Superior temporal gyrus (tissue), 1 donor: Measurements from ENCODE around the gene RASA3.
A peak's percentile ranks its signal among the peaks of the same experiment; 100 is the strongest.

Source experiments
- DNase-seq: peaks from one replicate; pipeline ENCODE4 v3.0.0-alpha.2; 2016; ENCODE audit errors: extremely low spot score

Gene RASA3

DNA sequence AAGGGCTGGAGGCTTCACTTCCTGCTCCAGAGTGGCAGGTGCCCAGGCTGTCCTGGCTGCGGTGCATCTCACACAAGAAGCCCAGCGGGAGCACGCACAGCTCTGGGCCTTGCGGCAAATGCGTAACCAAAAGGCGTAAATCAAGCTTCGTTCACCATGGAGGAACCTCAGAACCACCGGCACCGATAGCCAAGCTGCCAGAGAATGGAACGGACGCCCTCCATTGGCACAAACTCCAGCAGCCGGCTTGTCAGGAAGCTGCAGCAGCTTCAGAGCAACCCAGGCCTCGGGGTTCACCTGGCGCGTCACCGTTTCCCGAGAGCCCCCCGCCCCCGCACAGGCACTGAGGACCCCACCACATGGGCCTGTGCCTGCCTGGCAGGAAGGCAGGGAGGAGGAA is 76.7 kb downstream of the RASA3 start:
- DNase-seq: no peak

DNA sequence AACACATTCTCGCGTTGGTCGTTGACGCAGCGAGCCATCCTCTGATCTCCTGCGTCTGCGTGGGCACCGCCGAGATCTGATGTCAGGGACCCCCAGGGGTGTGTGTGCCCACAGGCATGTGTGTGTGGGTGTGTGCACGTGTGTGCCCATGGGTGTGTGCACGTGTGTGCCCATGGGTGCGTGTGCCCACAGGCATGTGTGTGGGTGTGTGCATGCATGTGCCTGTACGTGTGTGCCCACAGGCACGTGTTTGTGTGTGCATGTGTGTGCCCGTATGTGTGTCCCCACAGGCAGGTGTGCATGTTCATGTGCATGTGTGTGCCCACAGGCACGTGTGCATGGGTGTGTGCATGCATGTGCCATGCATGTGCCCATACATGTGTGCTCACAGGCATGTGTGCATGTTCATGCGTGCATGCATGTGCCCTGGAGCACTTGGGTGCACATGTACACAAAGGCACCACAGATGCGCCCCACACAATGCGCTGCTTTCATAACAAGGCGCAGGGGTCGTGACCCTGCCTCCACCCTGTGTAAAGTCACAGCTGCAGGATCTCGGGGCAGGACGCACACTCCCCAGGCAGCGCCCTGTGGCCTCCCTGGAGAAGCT is 77.5 kb downstream of the RASA3 start:
- DNase-seq: no peak

DNA sequence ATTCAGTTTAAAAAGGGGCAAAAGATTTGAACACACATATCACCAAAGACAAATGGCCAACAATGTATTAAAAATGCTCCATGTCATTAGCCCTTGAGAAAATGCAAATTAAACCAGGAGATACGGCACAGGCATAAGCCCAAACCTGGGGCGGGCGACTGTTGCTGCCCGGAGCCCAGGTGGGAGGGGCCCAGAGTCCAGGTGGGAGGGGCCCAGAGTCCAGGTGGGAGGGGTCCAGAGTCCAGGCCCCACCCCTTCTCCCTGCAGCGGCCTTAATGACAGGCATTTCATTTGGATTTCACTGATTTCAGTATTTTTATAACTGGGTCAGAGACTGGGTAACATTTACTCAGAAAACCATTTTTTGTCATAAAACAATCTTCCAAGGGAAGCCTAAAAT is 78.2 kb downstream of the RASA3 start:
- no peak for DNase-seq

DNA sequence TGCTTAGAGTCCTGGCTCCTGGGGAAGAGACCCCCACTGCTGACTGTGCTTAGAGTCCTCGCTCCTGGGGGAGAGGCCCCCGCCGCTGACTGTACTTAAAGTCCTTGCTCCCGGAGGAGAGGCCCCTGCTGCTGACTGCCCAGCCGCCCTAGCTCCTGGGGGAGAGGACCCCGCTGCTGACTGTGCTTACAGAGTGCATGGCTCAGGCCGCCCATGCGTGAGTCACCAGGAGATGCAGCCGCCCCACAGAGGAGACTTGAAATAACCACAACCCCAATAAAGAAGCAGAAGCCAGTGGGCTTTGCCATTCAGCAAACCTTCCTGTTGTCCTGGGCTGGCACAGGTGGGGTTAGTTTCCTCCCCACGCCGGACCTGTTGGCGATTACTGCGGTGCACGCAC is 79.4 kb downstream of the RASA3 start:
- DNase-seq: no peak

DNA sequence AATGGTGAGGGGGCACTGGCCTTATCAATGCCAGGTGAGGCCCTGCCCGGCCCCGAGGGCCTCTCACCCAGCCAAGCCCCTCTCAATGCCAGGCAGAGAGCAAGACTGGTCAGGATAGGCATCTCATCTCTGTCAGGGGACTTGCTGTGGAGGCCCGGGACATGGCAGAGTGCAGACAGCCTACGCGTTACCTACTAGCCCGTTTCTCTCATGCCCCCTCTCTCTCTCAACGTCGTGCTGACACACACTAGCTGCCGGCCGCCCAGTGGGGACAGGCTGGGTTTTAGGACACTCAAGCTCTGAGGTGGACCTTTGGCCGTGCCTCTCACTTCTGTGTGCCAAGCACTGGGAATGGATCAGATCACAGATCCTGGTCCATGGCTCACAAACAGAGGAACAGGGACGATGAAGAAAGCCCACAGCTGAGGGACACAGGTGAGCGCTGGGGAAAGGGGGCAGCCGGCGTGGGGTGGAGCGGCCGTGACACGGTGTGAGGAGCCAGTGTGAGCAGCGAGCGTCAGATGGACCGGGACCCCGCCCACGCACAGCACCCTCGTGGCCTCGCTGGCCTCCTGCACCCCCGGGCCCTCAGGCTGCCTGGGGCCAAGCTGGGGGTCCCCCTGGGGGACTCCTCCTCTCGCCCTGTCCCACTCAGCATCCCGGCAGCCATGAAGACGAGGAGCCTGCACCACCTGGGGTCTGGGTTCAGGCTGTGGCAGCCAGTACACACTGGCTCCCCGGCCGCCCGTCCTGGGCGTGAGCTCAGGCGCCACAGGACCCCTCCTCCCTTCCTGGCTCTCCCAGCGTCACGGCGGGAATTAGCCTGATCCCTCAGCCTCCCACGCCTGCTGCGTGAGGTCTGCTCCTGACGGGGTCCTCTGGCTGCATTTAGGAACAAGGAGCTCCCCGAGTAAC is 81.6 kb downstream of the RASA3 start:
- no peak for DNase-seq

DNA sequence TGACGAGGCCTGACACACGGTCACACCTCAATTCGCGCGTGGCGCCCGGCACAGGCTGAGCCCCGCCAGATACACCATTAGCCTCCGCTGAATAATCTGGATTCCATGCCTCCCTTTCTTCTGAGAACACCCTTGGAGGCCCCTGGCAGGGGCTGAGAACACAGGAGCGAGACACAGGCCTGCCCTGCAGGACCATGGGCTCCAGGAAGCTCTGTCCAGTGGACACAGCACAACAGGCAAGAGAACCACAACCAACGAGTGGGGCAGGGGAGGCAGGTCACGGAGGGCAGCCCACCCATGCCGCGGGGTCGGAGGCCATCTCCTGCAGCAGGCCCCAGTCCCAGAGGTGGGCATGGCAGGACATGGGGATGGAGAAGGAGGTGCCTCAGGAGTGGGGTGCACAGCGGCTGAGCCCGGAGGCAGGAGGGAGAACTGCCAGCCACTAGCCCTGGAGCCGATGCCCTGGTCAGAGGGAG is 82.8 kb downstream of the RASA3 start:
- DNase-seq: no peak

DNA sequence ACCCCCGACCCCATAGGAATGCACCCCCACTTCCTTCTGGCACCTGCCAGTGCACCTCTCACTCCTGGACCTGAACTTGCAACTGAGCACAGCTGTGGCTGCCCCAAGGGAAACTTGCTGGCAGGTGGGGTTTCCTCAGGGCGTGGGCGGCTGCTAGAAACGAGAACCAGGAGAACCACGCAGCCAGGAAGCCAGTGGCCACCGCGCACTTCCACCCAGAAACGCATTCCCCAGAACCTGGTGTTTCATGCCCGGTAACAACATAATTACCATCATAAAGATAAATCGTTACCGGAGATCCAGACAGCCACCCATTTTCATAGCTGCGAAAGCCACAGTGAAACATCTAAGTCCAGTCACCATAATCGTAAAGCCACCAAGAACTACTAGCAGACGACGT is 83.4 kb downstream of the RASA3 start:
- no peak for DNase-seq

DNA sequence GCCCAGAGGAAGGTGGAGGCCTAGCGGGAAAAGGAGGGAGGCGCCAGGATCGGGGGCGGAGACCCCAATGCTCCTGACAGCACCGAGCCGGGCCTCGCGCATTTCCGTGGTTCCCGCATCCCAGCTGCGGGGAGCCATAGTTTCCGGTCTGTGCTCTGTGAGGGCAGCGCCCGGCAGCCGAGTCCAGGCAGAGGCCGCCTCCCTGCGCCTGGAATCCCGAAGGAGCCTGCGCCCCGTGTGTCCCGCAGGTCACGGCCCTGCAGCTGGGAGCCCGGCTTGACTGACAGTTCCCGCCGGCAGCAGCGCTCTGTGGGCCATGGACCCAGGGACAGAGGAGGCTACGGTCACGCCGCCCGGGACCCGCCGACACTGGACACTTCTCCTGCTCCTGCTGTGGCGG is 84.0 kb downstream of the RASA3 start:
- DNase-seq: no peak

DNA sequence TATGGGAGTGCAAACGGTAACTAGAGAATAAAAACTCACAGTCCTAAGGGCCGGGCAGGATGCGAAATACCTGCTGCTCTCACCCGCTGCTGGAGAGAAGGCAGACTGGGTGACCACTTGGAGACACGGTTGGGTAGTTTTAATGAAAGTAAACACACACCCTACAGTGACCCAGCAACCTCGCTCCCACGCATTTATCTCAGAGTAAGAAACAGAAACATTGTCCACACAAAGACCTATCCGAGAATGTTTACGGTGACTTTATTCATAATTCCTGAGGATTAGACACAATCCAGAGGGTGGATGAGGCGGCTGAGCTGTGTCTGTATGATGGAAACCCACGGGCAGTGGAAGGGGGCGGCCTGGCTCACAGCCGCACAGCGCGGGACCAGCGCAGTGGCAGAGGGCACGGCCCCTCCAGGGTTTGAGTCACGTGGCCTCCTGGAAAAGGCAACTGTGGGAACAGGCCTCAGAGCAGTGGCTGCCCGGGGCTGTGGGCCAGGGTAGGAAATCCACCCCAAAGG is 85.0 kb downstream of the RASA3 start:
- DNase-seq: no peak

DNA sequence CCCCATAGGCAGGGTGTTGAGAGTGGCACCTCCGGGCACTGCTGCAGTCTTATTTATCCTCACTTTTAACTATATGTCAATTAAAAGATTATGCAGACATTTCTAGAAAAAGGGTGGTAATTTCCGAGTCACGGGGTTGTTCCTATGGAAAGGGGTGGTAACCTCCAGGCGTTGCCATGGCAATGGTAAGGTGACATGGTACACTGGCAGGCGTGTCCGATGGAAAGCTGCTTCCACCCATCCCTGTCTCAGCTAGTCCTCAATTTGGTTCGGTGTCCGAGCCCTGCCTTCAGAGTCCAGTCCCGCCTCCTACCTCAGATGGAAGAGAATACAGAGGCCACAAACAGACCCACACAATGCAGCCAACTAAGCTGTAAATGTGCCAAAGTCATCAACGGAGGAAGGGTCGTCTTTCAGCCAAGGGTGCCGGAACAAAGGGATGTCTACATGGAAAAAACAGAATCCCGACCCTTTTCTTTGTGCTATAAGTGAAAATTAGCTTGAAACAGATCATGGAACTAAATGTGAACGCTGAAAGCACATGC is 85.9 kb downstream of the RASA3 start:
- no peak for DNase-seq

DNA sequence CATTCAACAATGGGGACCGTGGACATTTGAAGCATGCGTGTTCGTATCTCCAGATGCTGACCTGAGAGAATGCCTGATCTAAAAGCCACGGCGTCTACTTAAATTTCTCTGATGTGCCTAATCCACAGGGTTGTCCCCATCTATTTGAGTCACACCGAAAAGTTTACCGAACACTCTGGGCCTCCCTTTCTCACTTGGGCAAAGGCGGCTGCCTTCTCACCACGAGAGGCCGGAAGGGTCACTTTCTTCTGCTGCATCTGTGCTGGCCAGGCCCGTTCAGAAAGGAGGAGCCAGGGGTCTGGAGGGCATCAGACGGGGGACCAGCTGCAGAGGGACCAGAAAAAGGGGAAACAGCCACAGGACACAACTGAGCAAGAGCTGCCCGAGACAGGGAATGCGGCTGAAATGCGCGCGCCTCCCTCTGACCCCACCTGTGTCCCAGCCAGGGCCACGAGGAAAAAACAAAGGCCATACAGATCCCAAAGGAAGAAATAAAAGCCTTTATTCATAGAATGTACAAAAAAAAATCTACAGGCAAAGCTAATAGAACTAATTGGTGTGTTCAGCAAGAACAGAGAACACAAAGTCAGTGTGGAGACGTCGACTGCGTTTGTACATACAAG is 87.2 kb downstream of the RASA3 start:
- peak; percentile 76 for DNase-seq

DNA sequence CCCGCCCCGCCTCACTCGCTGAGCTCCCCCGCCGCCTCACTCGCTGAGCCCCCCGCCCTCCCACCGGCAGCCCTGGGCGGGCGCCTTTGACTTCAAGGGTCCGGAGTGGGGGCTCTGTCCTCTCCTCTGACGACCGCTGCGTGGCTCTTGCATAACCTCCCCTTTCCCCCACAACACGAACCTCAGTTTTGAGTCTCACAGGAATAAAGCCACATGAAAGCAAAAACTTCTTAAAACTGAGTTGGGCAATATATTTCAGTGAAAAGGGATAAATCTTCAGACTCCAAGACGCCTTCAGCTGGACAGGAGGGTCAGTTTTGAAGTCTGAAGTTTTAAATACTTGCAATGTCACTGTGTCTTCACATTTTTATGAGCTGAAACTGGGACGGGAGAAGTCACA is 87.9 kb downstream of the RASA3 start:
- DNase-seq: no peak

DNA sequence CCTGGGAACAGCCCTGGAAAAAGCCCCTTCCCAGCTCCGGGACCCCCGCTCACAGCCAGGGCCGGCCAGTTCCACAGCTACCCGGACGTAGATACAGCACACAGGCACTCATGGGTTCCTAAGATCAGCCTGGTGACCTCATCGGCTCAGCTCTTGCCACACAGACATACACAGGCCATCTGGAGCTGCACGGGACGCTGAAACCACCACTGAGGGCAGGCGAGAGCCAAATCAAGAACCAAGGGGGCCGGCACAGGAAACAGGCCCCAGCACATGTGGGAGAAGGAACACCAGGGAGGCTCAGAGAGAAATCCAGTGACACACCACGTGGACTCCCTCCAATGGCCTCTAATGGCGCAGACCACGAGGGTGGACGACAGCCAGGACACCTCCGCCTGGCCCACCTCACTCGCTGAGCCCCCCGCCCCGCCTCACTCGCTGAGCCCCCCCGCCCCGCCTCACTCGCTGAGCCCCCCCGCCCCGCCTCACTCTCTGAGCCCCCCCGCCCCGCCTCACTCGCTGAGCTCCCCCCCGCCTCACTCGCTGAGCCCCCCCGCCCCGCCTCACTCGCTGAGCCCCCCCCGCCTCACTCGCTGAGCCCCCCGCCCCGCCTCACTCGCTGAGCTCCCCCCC is 88.9 kb downstream of the RASA3 start:
- no peak for DNase-seq

DNA sequence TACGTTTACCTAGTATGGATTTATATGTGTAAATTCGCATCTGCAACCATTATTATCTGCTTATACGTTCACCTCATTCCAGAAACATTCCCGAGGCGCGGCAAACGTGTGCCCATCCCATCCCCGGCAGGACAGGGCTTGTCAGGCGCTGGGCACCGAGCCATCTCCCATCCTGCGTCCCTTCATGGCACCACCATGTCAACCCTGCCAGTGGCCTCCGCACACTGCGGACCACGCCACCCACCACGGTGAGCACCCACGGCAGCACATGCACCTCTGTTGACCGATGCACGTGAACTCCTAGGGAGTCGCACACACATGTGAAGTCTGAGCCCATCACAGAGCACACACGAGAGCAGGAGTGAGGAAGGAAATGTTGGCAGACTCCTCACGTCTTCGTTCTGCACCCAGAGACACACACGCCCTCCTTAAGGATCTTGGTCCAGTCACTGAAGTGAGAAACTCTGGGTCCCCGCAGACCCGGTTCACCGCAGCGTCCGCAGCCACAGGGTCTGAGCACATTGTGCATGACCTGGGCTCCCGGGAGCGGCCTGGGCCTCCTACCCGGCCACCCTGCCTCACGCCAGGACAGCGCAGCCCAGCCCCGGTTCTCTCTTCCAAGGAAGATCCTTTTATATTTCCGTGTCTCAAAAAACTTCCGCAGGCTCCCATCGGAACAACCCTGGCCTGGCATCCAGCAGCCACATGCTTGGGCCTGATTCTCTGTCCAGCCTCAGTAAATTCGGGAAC is 90.2 kb downstream of the RASA3 start:
- DNase-seq: no peak

DNA sequence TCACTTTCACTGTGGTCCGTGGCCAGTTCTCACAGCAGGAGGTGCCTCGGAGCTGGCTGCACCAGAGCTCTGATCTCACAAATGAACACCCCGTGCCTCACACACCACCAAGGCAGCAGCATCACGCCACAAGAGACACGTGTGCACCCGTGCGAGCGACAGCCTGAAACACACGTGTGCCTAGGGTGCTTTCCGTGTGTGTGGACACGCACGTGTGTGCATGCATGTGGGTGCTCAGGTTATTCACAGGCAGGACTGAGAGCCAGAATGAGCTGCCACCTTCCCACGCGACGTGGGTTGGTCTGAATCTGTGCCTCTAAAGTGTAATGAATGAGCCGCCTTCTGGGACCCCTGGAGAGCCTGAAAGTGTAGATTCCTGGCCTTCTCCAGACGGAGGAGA is 90.9 kb downstream of the RASA3 start:
- DNase-seq: no peak

DNA sequence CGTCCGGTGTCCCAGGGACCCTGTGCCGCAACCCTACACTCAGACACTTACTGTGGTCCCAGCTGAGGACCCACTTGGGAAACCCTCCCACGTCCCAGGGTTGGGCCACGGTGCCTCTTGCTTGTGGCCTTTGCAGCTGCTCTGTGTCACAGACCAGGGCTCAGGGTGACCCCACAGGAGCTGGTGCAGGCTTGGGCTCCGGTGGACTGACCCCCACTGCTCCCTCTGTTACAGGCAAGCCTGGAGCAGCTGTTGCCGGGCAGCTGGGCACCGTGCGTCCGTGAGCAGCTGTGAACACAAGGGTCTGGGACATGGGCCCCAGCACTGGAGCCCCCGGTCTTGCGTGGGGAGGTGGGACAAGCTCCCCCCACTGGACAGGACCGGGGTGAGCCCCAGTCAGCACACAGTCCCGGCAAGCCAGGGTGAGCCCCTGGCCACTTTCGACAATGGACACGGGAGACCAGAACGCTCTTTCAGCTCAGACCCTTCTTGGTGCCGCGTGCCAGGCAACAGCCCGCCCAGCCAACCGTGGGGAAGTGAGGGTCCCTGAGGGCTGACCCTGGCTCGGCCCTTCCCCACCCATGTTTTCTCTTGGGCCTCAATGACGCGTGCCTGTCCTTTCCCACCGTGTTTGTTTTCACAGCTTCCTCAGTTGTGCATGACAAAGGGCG is 92.8 kb downstream of the RASA3 start:
- no peak for DNase-seq

DNA sequence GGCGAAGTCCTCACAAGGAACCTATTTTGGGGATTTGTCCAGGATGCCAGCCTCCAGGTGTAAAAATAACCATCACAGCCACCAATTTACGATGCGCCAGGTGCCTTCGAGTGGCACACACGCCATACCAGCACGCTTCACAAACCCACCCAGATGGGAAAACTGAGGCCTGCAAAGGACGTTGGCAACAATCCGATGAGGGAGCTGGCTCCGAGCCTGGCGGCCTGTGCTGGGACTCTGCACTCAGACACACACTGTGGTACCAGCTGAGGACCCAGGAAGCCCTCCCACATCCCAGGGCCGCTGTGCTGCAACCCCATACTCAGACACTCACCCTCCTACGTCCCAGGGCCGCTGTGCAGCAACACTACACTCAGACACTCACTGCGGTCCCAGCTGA is 93.5 kb downstream of the RASA3 start:
- no peak for DNase-seq

DNA sequence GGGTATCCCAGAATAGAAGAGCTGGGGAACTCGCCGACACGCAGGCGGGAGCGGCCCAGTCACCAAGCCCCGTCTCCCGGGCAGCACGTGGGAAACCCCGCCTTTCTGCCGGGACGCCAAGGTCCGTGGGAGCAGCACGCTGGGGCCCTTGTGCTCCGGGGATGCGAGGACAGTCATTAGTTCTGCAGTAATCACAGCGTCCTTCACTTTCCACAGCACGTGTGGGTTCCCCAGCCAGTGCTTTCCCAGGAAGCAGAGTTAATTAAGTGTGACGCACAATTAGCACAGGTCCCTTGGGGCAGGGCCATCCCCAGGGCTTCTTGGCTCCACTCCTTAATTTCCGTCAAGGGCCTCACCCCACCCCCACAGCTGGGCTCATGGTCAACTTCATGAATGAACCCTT is 94.2 kb downstream of the RASA3 start:
- DNase-seq: no peak

DNA sequence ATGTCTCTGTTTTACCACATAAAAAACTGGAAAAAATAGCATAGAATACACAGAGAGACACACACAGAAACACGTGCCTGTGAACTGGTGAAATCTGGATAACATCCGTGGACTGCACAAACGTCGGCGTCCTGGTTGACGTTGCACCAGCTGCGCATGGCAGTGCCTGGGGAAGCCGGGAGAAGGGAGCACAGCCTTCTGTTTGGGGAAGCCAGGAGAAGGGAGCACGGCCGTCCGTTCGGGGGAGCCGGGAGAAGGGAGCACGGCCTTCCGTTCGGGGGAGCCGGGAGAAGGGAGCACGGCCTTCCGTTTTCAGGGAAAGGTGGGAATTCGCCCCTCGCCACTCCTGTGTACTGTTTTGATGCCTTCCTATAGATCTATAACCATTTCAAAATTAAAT is 94.7 kb downstream of the RASA3 start:
- DNase-seq: no peak
